NK-92 (cell line): ENCODE data around the gene FADS6.
"Not testable (repeated sequence)": the region's sequence is repeated elsewhere in the genome, so short reads cannot be mapped to it uniquely, and the experiment has no call there.

Experiments used
- DNase-seq: peaks from one replicate; lab custom pipeline; 2025; ENCODE audit not compliant: unreplicated experiment; lab: John Stamatoyannopoulos, UW

The FADS6 gene

GRCh38 chr17:74921026-74921681, 27.7 kb upstream of the FADS6 start:
- no peak for DNase-seq

GRCh38 chr17:74920642-74921025, 27.2 kb upstream of the FADS6 start:
- DNase-seq = no peak

DNA sequence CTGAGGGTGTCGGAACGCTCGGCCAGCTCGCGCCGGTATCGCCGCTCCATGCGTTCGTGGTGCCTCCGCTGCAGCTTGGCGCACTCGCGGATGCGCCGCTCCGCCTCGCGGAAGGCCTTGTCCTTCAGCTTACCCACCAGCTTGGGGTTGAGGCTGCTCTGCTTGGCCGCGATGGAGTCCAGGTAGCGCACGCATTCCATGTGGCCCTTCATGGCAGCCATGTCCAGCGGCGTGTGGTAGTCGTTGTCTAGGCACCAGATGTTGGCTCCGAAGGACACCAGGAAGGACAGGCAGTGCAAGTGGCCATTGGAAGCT, 26.8 kb upstream of the FADS6 start:
- DNase-seq = no peak

DNA sequence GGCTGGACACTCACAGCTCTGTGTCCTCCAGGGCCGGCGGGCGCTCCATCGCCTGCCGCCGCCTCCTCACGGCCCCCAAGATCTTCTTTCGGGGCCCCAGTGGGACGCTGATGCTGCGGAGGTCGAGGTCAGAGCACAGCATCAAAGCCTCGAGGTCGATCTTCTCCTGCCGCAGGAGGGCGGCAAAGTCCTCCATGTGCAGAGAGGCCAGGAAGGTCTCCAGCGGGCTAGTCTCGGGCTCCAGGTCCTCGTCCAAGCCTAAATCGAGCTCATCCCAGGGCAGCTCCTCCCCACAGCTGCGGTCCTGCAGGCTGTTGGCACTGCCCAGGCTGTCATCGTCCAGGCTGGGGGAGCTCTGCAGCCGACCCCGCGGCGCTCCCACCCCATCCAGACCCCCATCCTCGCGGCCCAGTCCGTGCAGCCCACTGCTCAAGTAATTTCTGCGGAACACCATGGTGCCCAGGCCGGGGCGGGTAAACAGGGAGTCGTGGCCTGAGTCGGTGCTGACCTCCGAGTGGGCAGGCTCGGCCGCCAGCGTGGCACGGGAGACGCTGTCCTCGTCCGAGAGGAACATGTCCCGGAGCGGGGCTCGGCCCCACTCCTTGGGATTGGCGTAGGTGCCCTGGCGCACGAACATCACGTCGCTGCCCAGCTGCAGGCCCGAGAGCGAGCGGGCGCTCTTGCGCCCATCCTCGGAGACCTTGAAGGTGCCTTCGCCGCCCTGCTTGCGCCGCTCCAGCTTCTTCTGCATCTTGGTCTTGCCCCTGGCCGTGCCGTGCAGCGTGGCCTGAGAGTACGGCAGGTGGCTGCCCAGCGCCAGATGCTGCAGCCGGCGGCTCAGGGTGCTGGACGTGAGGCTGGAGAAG, 26.2 kb upstream of the FADS6 start:
- no peak for DNase-seq

DNA sequence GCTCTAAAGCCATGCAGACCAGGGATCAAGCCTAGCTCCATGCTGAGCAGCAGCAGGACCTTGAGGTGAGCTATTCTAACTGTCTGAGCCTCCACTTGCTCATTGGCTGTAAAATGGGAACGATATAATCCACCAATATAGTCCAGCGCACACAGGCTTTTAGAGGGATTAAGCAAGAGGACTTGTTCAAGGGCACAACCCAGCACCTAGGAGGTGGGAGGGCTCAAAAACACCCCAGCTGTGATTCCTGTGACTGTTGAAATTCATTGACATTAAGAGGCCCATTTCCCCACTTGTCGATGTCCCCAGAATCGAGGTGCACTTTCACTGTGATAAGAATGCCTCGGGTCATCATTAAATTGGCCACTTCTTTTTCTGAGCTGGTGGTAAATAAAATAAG, 25.5 kb upstream of the FADS6 start:
- DNase-seq = no peak

- DNase-seq = no peak
Observed at GRCh38 chr17:74917430-74917829, 24.0 kb upstream of the FADS6 start.

- DNase-seq = no peak
Observed at GRCh38 chr17:74916851-74917199, 23.4 kb upstream of the FADS6 start.

GRCh38 chr17:74916136-74916850, 22.9 kb upstream of the FADS6 start:
- DNase-seq = no peak

DNA sequence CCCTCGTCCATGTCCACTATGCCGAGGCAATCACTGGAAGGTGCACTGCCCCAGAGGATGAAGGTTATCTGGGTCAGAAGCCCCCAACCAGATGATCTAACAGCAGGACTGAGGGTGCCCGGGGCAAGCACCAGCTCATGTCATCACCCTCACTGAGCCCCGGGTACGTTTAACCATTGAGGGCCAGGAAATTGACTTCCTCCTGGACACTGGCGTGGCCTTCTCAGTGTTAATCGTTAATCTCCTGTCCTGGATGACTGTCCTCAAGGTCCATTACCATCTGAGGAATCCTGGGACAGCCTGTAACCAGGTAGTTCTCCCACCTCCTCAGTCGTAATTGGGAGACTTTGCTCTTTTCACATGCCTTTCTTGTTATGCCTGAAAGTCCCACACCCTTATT, 18.0 kb upstream of the FADS6 start:
- not testable (repeated sequence) for DNase-seq

- not testable (repeated sequence) for DNase-seq
Observed at GRCh38 chr17:74909097-74909496, 15.7 kb upstream of the FADS6 start.

DNA sequence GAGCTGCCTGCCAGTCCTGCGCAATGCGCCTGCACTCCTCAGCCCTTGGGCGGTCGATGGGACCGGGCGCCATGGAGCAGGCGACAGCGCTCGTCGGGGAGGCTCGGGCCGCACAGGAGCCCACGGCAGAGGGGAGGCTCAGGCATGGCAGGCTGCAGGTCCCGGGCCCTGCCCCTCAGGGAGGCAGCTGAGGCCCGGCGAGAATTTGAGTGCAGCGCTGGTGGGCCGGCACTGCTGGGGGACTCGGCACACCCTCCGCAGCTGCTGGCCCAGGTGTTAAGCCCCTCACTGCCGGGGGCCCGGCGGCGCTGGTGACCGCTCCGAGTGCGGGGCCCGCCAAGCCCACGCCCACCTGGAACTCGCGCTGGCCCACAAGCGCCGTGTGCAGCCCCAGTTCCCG, 13.6 kb upstream of the FADS6 start:
- DNase-seq = no peak

DNA sequence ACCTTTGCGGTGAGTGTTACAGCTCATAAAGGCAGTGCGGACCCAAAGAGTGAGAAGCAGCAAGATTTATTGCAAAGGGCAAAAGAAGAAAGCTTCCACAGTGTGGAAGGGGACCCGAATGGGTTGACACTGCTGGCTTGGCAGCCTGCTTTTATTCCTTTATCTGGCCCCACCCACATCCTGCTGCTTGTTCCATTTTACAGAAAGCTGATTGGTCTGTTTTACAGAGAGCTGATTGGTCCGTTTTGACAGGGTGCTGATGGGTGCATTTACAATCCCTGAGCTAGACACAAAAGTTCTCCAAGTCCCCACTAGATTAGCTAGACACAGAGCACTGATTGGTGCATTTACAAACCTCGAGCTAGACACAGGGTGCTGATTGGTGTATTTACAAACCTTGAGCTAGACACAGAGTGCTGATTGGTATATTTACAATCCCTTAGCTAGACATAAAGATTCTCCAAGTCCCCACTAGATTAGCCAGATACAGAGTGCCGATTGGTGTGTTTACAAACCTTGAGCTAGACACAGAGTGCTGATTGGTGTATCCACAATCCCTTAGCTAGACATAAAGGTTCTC, 12.9 kb upstream of the FADS6 start:
- DNase-seq = not testable (repeated sequence)

- DNase-seq = no peak
Observed at GRCh38 chr17:74904687-74905409, 11.4 kb upstream of the FADS6 start.

- DNase-seq = no peak
Observed at GRCh38 chr17:74903671-74904070, 10.2 kb upstream of the FADS6 start.

DNA sequence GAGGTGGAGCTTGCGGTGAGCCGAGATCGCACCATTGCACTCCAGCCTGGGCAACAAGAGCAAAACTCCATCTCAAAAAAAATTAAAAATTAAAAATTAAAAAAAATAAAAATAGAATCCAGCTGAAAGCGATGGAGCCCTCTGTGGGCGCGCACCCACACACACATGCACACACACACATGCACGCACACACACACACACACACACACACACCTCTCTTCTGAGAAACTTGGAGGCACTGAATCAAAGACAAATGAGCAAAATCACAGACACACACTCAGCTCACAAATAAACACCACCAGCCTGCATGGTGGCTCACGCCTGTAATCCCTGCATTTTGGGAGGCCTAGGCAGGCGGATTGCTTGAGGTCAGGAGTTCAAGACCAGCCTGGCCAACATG, 9.6 kb upstream of the FADS6 start:
- DNase-seq = no peak

- DNase-seq = no peak
Observed at GRCh38 chr17:74901353-74902135, 8.1 kb upstream of the FADS6 start.

- no peak for DNase-seq
Observed at GRCh38 chr17:74900208-74900607, 6.8 kb upstream of the FADS6 start.

- no peak for DNase-seq
Observed at GRCh38 chr17:74898376-74898946, 5.0 kb upstream of the FADS6 start.

DNA sequence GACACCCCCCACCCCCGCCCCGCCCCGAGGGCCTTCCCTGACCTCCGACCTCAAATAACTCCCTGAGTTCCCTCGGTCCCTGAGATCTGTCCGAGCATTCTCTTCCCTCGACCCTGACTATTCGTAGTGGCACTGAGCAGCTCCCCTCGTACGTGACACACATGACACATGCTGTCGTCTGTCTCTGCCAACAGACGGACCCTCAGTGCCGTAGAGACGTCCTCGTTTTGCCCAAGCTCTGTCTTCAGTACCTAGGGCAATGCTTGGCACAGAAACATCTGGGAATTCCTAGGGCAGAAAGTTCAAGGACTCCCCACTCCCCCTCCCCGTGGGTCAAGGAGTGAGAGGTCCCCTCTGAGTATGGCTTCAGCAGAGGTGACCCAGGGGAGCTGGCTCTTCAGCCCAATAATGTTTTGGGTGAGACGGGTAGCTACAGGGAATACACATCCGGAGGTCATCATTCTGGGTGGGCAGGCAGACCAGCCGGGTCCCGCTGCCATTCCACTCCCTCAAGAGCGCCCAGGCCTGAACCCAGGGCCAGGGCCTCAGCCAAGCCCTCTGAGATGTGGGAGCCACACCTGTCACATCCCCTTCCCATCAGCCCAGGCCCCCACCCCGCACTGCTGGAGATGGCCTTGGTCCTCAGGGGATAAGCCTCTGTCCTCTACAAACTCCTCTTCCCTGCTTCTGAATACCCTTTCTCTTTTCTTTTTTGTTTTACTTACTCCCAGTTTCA, 671 bp upstream of the FADS6 start:
- DNase-seq = no peak
